OCI-LY3 (cell line): ENCODE results near the gene ADAMTS1.

Experiments
- CTCF ChIP-seq: fragments of 200-600, 300-600 bp; sonication (generic); IDR thresholded peaks from 2 replicates; pipeline ENCODE4 v1.5.1; 2014; ENCODE audit warnings: antibody characterized with exemption, low read length, low read depth
- EZH2phosphoT487 ChIP-seq: fragments of 200-600 bp; shearing (Covaris generic); IDR thresholded peaks from 2 replicates; pipeline ENCODE4 v1.6.1; 2018; ENCODE audit warnings: antibody characterized with exemption, mixed run types, low read depth

- no peak for TF ChIP-seq CTCF
- no peak for TF ChIP-seq EZH2phosphoT487
Observed at GRCh38 chr21:26840201-26840600, 5.0 kb downstream of the ADAMTS1 start.
